ENCODE measurements around the gene SZT2. TPM values are rescaled to one million over a fixed set of nuclear protein-coding genes. Genes with fewer than 3 reads are reported as not detected.

The SZT2 gene
- total RNA-seq (100 to 1,000 TPM in 3 of 7 donors, 10 to 100 TPM in 4; 64.7 to 115 (median 75.7) TPM), polyA plus RNA-seq (10 to 100 TPM in 2 of 3 donors, 1 to 10 TPM in 1; 9.4 to 35.6 (median 16.7) TPM)
- long read RNA-seq, donor 1, partial matches to known transcripts: 14 of 46 reads
- long read RNA-seq, donor 1, other reads (novel, unspliced or antisense): 32 of 46 reads
- long read RNA-seq, donor 2, partial matches to known transcripts: 0 of 21 reads
- long read RNA-seq, donor 2, other reads (novel, unspliced or antisense): 21 of 21 reads

GRCh38 chr1:43389326-43390313, at the start of gene SZT2, which contains the start of gene MED8:
SZT2 (plus strand) TSS chr1:43389899; CDS start chr1:43389969, 70 bp downstream.
MED8 (minus strand) TSS chr1:43389800; CDS start chr1:43389764, 36 bp downstream.
- Histone ChIP-seq H3K4me3 (peak within 1 kb of the TSS; percentile 65 to 98 (median 84)), H3K4me1 (peaks cover 18 to 61% (median 36%) of the 10 kb centered on the region in 6 donors), H3K27me3 (replicated peaks in 1 of 7) (no peaks in the 10 kb centered on the region), H3K9me3 (no peaks in the 10 kb centered on the region), H3K36me3 (peaks cover 18 to 46% (median 28%) of the 10 kb centered on the region in 6 donors), H3K27ac (peak within 1 kb of the TSS; percentile 70 to 93 (median 88))
- intact Hi-C loops (cut with DNase I; ENCODE audit: low total_unique reads): no loop called here
- TF ChIP-seq, protein P1, sequence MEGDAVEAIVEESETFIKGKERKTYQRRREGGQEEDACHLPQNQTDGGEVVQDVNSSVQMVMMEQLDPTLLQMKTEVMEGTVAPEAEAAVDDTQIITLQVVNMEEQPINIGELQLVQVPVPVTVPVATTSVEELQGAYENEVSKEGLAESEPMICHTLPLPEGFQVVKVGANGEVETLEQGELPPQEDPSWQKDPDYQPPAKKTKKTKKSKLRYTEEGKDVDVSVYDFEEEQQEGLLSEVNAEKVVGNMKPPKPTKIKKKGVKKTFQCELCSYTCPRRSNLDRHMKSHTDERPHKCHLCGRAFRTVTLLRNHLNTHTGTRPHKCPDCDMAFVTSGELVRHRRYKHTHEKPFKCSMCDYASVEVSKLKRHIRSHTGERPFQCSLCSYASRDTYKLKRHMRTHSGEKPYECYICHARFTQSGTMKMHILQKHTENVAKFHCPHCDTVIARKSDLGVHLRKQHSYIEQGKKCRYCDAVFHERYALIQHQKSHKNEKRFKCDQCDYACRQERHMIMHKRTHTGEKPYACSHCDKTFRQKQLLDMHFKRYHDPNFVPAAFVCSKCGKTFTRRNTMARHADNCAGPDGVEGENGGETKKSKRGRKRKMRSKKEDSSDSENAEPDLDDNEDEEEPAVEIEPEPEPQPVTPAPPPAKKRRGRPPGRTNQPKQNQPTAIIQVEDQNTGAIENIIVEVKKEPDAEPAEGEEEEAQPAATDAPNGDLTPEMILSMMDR (IDR thresholded peaks at IDR 0.05 in 8 of 11, conservative IDR thresholded peaks at IDR 0.05 in 3 of 11): no peak
- TF ChIP-seq POLR2A (IDR thresholded peaks at IDR 0.05) (peak in 2 of 3 donors; percentile 42 to 54), POLR2AphosphoS5 (IDR thresholded peaks at IDR 0.05) (peak; percentile 93 to 95 (median 93))
- DNase-seq: peak; percentile 96
- 0 to 1% (median 0%) methylated on average over 58 to 65 of the region's 65 CpGs for WGBS, 5 donors

DNA sequence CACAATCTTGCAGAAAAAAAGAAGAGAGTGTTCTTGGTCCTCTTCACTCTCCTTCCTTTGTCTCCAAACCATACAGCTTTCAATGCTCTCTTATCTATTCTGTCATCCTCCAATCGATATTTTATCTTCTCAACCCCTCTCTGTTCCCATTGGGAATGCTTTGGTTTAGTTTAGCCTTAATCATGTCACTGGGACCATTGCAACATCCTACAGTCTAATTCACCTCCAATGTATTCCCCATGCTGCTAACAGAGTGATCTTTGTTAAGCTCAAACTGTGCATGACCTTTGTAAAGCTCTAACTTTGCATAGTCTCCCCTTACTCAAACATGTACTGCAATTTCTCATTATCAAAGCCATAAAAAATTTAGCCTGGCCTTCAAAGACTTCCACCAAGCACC, 49.1 kb upstream of the SZT2 start:
- WGBS, 5 donors: 76 to 86% (median 83%) methylated on average over 1 of the region's 1 CpG
- no peaks in the 10 kb centered on the region for H3K9me3 ChIP-seq
- no peaks in the 10 kb centered on the region for H3K36me3 ChIP-seq
- TF ChIP-seq, protein P1 (IDR thresholded peaks at IDR 0.05 in 8 of 11, conservative IDR thresholded peaks at IDR 0.05 in 3 of 11): no peak
- no peak for TF ChIP-seq POLR2A (IDR thresholded peaks at IDR 0.05)
- no peak overlapping the region for H3K27ac ChIP-seq
- no peaks in the 10 kb centered on the region for H3K27me3 ChIP-seq (replicated peaks in 1 of 7)
- intact Hi-C loops (cut with DNase I; ENCODE audit: low total_unique reads): no loop called here
- no peak for DNase-seq
- no peaks in the 10 kb centered on the region for H3K4me1 ChIP-seq
- no peak overlapping the region for H3K4me3 ChIP-seq

GRCh38 chr1:43344267-43344850, 45.3 kb upstream of the SZT2 start:
- no peak for DNase-seq
- H3K4me3 ChIP-seq: no peak overlapping the region
- intact Hi-C loops (cut with DNase I; ENCODE audit: low total_unique reads): no loop called here
- no peaks in the 10 kb centered on the region for H3K9me3 ChIP-seq
- H3K4me1 ChIP-seq: peaks cover 0 to under 1% (median 0%) of the 10 kb centered on the region in 6 donors
- WGBS, 5 donors: 69 to 89% (median 86%) methylated on average over 4 of the region's 4 CpGs
- TF ChIP-seq, protein P1 (IDR thresholded peaks at IDR 0.05 in 8 of 11, conservative IDR thresholded peaks at IDR 0.05 in 3 of 11): no peak
- TF ChIP-seq POLR2A (IDR thresholded peaks at IDR 0.05): no peak
- no peak for TF ChIP-seq POLR2AphosphoS5 (IDR thresholded peaks at IDR 0.05)
- no peaks in the 10 kb centered on the region for H3K36me3 ChIP-seq
- H3K27ac ChIP-seq: no peak overlapping the region
- H3K27me3 ChIP-seq (replicated peaks in 1 of 7): no peaks in the 10 kb centered on the region

Measured in spleen (tissue), 13 donors.